GM19438 (cell line): ENCODE data around the gene CENPP.

ENCODE experiments used
- ATAC-seq: cut with Tn5 transposase; IDR thresholded peaks from one replicate; pipeline ENCODE4 v1.9.1; 2021; ENCODE audit warnings: low read depth; ENCODE audit not compliant: unreplicated experiment

CENPP gene

GRCh38 chr9:92414566-92414965 is 88.8 kb downstream of the CENPP start:
- ATAC-seq = no peak

- ATAC-seq = no peak
Measured at GRCh38 chr9:92422611-92423338, 97.0 kb downstream of the CENPP start.

GRCh38 chr9:92423612-92424011 is 97.9 kb downstream of the CENPP start:
- no peak for ATAC-seq

- no peak for ATAC-seq
Measured at GRCh38 chr9:92424340-92424739, 98.6 kb downstream of the CENPP start, which contains the start of gene OMD. TSS of gene OMD (minus strand) at chr9:92424471. CDS start at chr9:92417558, 6,913 bp downstream.

GRCh38 chr9:92425474-92425873 is 99.7 kb downstream of the CENPP start:
- ATAC-seq = no peak

GRCh38 chr9:92426501-92427145 is 100.9 kb downstream of the CENPP start:
- ATAC-seq = no peak

- ATAC-seq = no peak
Measured at GRCh38 chr9:92429836-92430235, 104.1 kb downstream of the CENPP start.

- no peak for ATAC-seq
Measured at GRCh38 chr9:92432350-92432749, 106.6 kb downstream of the CENPP start.

GRCh38 chr9:92432972-92433548 is 107.3 kb downstream of the CENPP start:
- ATAC-seq = no peak

GRCh38 chr9:92435263-92435662 is 109.5 kb downstream of the CENPP start:
- no peak for ATAC-seq

GRCh38 chr9:92438900-92439526 is 113.3 kb downstream of the CENPP start:
- no peak for ATAC-seq

- no peak for ATAC-seq
Measured at GRCh38 chr9:92439921-92440750, 114.4 kb downstream of the CENPP start.

GRCh38 chr9:92440751-92441046 is 114.9 kb downstream of the CENPP start:
- ATAC-seq = peak; percentile 54

GRCh38 chr9:92444841-92445240 is 119.1 kb downstream of the CENPP start:
- ATAC-seq = no peak

GRCh38 chr9:92446536-92446935 is 120.8 kb downstream of the CENPP start:
- no peak for ATAC-seq

GRCh38 chr9:92455217-92455616 is 129.5 kb downstream of the CENPP start:
- ATAC-seq = no peak

GRCh38 chr9:92457576-92457975 is 131.8 kb downstream of the CENPP start:
- ATAC-seq = no peak

GRCh38 chr9:92463387-92463786 is 137.6 kb downstream of the CENPP start:
- ATAC-seq = no peak

- ATAC-seq = no peak
Measured at GRCh38 chr9:92463984-92464383, 138.2 kb downstream of the CENPP start.

GRCh38 chr9:92467041-92467440 is 141.3 kb downstream of the CENPP start:
- no peak for ATAC-seq

- no peak for ATAC-seq
Measured at GRCh38 chr9:92467511-92467910, 141.8 kb downstream of the CENPP start.
